MM.1S (cell line): ENCODE results near the gene FGF5.

Experiments
- EZH2phosphoT487 ChIP-seq: fragments of 300-600 bp; sonication (generic); IDR thresholded peaks from 2 replicates; pipeline ENCODE4 v1.6.1; 2018; ENCODE audit warnings: antibody characterized with exemption, low read length
- TF ChIP-seq, protein P1 (sequence below): fragments of 300-600 bp; sonication (generic); IDR thresholded peaks from 2 replicates; pipeline ENCODE4 v1.5.1; 2016; ENCODE audit warnings: antibody characterized with exemption, low read length, mixed read lengths

DNA sequence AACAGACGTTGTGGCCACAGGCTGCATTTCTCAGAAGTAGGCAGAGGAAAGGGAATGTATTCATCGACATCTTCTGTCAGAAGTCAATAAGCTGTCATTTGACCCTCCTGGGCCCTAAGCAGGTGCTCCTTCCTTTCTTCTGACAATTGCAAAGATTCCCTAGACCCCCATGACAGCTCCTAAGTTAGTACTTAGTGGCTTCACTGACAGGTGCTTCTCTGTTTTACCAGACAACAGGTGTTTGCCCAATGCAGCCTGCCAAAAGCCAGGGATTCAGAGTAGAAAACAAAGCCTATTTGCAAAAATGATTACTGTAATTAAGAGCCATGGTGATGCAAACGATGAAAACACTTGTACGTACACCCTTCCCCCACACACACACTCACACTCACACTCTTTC, 7.5 kb upstream of the FGF5 start:
- no peak for TF ChIP-seq EZH2phosphoT487
- TF ChIP-seq, protein P1, sequence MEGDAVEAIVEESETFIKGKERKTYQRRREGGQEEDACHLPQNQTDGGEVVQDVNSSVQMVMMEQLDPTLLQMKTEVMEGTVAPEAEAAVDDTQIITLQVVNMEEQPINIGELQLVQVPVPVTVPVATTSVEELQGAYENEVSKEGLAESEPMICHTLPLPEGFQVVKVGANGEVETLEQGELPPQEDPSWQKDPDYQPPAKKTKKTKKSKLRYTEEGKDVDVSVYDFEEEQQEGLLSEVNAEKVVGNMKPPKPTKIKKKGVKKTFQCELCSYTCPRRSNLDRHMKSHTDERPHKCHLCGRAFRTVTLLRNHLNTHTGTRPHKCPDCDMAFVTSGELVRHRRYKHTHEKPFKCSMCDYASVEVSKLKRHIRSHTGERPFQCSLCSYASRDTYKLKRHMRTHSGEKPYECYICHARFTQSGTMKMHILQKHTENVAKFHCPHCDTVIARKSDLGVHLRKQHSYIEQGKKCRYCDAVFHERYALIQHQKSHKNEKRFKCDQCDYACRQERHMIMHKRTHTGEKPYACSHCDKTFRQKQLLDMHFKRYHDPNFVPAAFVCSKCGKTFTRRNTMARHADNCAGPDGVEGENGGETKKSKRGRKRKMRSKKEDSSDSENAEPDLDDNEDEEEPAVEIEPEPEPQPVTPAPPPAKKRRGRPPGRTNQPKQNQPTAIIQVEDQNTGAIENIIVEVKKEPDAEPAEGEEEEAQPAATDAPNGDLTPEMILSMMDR = no peak
